Trophoblast cell (in vitro differentiated cells and primary cell): Measurements from ENCODE around the gene OOSP3.
"Not testable (repeated sequence)": the region's sequence is repeated elsewhere in the genome, so short reads cannot be mapped to it uniquely, and the experiment has no call there.

ENCODE experiments used
- DNase-seq, 2 donors: peaks; one replicate each; pipeline ENCODE4 v3.0.0-alpha.2; 2016
- H2AFZ ChIP-seq: 2 replicates; pipeline ENCODE4 v1.6.1; 2013; ENCODE audit warnings: low read length, moderate library complexity, mild to moderate bottlenecking; ENCODE audit not compliant: insufficient read depth, poor library complexity
- H2AK5ac ChIP-seq: 2 replicates; pipeline ENCODE4 v1.6.1; 2013; ENCODE audit warnings: mild to moderate bottlenecking, low read length
- H2BK120ac ChIP-seq: 2 replicates; pipeline ENCODE4 v1.6.1; 2013; ENCODE audit warnings: low read length, mild to moderate bottlenecking, moderate library complexity; ENCODE audit not compliant: insufficient read depth, poor library complexity
- H2BK12ac ChIP-seq: 2 replicates; pipeline ENCODE4 v1.6.1; 2013; ENCODE audit warnings: mild to moderate bottlenecking, low read length, moderate library complexity
- H2BK5ac ChIP-seq: 2 replicates; pipeline ENCODE4 v1.6.1; 2013; ENCODE audit warnings: low read length, low read depth, moderate library complexity, mild to moderate bottlenecking; ENCODE audit not compliant: poor library complexity
- H3K14ac ChIP-seq: 2 replicates; pipeline ENCODE4 v1.6.1; 2013; ENCODE audit warnings: mild to moderate bottlenecking, low read length
- H3K18ac ChIP-seq: 2 replicates; pipeline ENCODE4 v1.6.1; 2013; ENCODE audit warnings: mild to moderate bottlenecking, low read length
- H3K23ac ChIP-seq: 2 replicates; pipeline ENCODE4 v1.6.1; 2013; ENCODE audit warnings: low read length
- H3K27ac ChIP-seq: 2 replicates; pipeline ENCODE4 v1.5.1; 2013; ENCODE audit warnings: low read depth, mild to moderate bottlenecking, inconsistent platforms, low read length, moderate library complexity
- H3K27me3 ChIP-seq: 2 replicates; pipeline ENCODE4 v1.6.1; 2013; ENCODE audit warnings: inconsistent platforms, mild to moderate bottlenecking, low read length, moderate library complexity; ENCODE audit not compliant: insufficient read depth
- H3K36me3 ChIP-seq, 2 experiments: 1 replicate in 1 of 2; 2 replicates in 1 of 2; pipeline ENCODE4 v1.6.1; 2013; ENCODE audit warnings: low read length in 2 of 2, mild to moderate bottlenecking in 2 of 2, moderate library complexity in 1 of 2; ENCODE audit not compliant: insufficient read depth in 2 of 2, control insufficient read depth in 1 of 2
- H3K4ac ChIP-seq: 2 replicates; pipeline ENCODE4 v1.6.1; 2013; ENCODE audit warnings: low read depth, mild to moderate bottlenecking, low read length, moderate library complexity
- H3K4me1 ChIP-seq, 2 experiments: 1 replicate in 1 of 2; 2 replicates in 1 of 2; pipeline ENCODE4 v1.6.1; 2013; ENCODE audit warnings: low read length in 2 of 2, mild to moderate bottlenecking in 2 of 2, moderate library complexity in 1 of 2; ENCODE audit not compliant: insufficient read depth in 2 of 2, control insufficient read depth in 1 of 2
- H3K4me2 ChIP-seq: 2 replicates; pipeline ENCODE4 v1.6.1; 2013; ENCODE audit warnings: inconsistent platforms, mild to moderate bottlenecking, low read length, moderate library complexity
- H3K4me3 ChIP-seq: 2 replicates; pipeline ENCODE4 v1.5.1; 2013; ENCODE audit warnings: mild to moderate bottlenecking, low read depth, low read length, inconsistent platforms
- H3K79me1 ChIP-seq: one replicate; pipeline ENCODE4 v1.6.1; 2013; ENCODE audit warnings: low read length
- H3K79me2 ChIP-seq: 2 replicates; pipeline ENCODE4 v1.6.1; 2013; ENCODE audit warnings: low read length, mild to moderate bottlenecking; ENCODE audit not compliant: control insufficient read depth, insufficient read depth, poor library complexity
- H3K9ac ChIP-seq: 2 replicates; pipeline ENCODE4 v1.6.1; 2013; ENCODE audit warnings: mild to moderate bottlenecking, low read length
- H3K9me3 ChIP-seq: 2 replicates; pipeline ENCODE4 v1.6.1; 2013; ENCODE audit warnings: low read depth, mild to moderate bottlenecking, control low read depth, inconsistent platforms, low read length; ENCODE audit not compliant: insufficient read depth
- H4K12ac ChIP-seq: 2 replicates; pipeline ENCODE4 v1.6.1; 2013; ENCODE audit warnings: low read depth, mild to moderate bottlenecking, low read length, moderate library complexity
- H4K8ac ChIP-seq: 2 replicates; pipeline ENCODE4 v1.6.1; 2013; ENCODE audit warnings: low read depth, mild to moderate bottlenecking, low read length, moderate library complexity
- H4K91ac ChIP-seq: one replicate; pipeline ENCODE4 v1.6.1; 2013; ENCODE audit warnings: low read depth, mild to moderate bottlenecking, low read length, moderate library complexity
- WGBS: extraction: QIAGEN DNeasy Blood & Tissue Kit; methylation state at CpG from one replicate; pipeline ENCODE4 v1.1.7; 2013; ENCODE audit warnings: missing lambda C conversion rate; ENCODE audit not compliant: insufficient read length, insufficient coverage; ENCODE audit errors: extremely low coverage; 5-methylcytosine and 5-hydroxymethylcytosine counted together

Gene OOSP3

DNA sequence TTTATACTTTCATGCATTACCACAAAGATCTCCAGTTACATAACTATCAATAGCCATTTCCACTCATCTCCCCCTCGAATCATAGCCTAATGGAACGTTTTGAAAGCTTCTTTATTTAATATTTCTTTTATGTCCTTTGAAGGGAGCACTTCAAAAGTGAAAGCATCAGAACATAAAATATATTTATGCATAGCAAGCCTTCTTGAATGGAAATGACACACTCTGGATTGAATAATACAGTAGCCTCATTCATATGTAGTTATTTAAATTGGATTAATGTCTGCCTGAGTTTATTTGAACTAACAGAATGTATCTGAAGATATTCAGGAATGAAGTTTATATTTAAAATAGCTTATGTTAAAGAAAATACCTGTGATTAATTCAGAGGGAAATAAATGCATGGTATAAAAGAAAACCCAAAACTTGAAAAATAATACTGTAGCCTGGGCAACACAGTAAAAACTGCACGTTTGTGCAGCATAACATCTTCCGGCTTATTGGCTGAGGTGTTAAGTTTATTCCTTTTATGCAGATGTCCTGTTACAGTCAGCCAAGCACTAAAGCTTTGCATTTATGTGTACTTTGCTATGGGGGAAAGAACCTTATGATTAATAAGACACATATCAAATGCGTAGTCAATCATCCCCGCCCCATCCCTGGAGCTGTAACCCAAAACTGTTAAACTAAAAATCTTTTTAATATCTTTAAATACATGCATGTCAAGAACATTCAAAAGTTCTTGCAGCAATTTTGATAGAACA lies 22.0 kb downstream of the OOSP3 start:
- Histone ChIP-seq H3K14ac (no peak overlapping the region), H2BK12ac (no peak overlapping the region), H3K4ac (no peak overlapping the region), H4K12ac (no peak overlapping the region), H3K4me2 (no peak overlapping the region), H3K4me3 (no peak overlapping the region), H3K18ac (no peak overlapping the region), H3K79me1 (no peaks in the 10 kb centered on the region), H4K91ac (no peak overlapping the region), H2BK5ac (no peak overlapping the region), H2AFZ (no peak overlapping the region), H3K23ac (no peak overlapping the region), H4K8ac (no peak overlapping the region), H3K9me3 (no peaks in the 10 kb centered on the region), H2BK120ac (no peak overlapping the region), H3K27ac (no peak overlapping the region), H2AK5ac (no peak overlapping the region), H3K9ac (no peak overlapping the region), H3K27me3 (no peaks in the 10 kb centered on the region), H3K79me2 (no peaks in the 10 kb centered on the region), H3K4me1 (no peaks in the 10 kb centered on the region), H3K36me3 (no peaks in the 10 kb centered on the region)
- no peak for DNase-seq
- no CpG with 5 or more reads among the region's 6 CpGs for WGBS

DNA sequence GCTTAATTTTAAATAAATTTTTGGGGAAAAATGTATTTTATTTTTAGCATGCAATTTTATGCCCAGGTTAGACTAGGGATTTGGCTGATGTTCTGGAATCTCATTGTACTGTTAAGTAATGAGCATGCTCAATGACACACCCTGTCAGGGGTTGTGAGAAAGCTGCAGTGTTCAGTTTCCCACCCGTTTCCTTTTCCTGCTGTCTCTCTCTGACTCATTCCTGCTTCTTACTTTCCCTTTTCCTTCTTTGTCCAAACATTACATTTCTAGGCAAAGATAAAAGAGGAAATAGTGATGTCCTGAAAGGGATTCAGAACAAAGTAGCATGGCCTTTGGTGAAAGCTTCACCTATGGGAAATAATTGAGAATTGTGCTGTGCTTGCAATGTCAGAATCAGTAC lies 22.7 kb downstream of the OOSP3 start:
- H3K36me3 ChIP-seq, result no peaks in the 10 kb centered on the region
- H3K14ac ChIP-seq, result no peak overlapping the region
- H3K4me3 ChIP-seq, result no peak overlapping the region
- H2BK5ac ChIP-seq, result no peak overlapping the region
- H3K9me3 ChIP-seq, result no peaks in the 10 kb centered on the region
- H4K12ac ChIP-seq, result no peak overlapping the region
- no peak overlapping the region for H3K23ac ChIP-seq
- no peaks in the 10 kb centered on the region for H3K79me1 ChIP-seq
- no peak overlapping the region for H4K8ac ChIP-seq
- no peak overlapping the region for H4K91ac ChIP-seq
- H2BK120ac ChIP-seq, result no peak overlapping the region
- H3K4ac ChIP-seq, result no peak overlapping the region
- no peak overlapping the region for H2AK5ac ChIP-seq
- no peak overlapping the region for H2AFZ ChIP-seq
- no peak overlapping the region for H3K4me2 ChIP-seq
- no peak overlapping the region for H3K27ac ChIP-seq
- H3K79me2 ChIP-seq, result no peaks in the 10 kb centered on the region
- no peaks in the 10 kb centered on the region for H3K4me1 ChIP-seq
- H3K18ac ChIP-seq, result no peak overlapping the region
- H3K9ac ChIP-seq, result no peak overlapping the region
- no CpG with 5 or more reads among the region's 1 CpG for WGBS
- DNase-seq, result no peak
- no peak overlapping the region for H2BK12ac ChIP-seq
- H3K27me3 ChIP-seq, result no peaks in the 10 kb centered on the region

DNA sequence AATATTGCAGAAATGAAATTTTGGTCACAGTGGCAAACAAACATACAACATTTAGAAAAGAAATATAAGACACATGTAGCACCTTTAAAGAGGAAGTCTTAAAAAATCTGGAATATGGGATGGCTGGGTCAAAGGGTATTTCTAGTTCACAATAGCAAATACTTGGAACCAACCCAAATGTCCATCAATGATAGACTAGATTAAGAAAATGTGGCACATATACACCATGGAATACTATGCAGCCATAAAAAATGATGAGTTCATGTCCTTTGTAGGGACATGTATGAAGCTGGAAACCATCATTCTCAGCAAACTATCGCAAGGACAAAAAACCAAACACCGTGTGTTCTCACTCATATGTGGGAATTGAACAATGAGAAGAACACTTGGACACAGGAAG lies 25.0 kb downstream of the OOSP3 start:
- H3K4ac ChIP-seq, H4K91ac ChIP-seq, H2AK5ac ChIP-seq, H3K14ac ChIP-seq, H2BK120ac ChIP-seq, DNase-seq, H4K12ac ChIP-seq, H3K36me3 ChIP-seq, H3K9ac ChIP-seq, H3K4me2 ChIP-seq, H4K8ac ChIP-seq, H2BK12ac ChIP-seq, H3K9me3 ChIP-seq, H3K18ac ChIP-seq, H3K4me3 ChIP-seq, H3K4me1 ChIP-seq, H3K27me3 ChIP-seq, H2BK5ac ChIP-seq, H3K23ac ChIP-seq, H2AFZ ChIP-seq, H3K79me1 ChIP-seq, H3K79me2 ChIP-seq, H3K27ac ChIP-seq: not testable (repeated sequence)
- WGBS, result no CpG with 5 or more reads among the region's 2 CpGs

DNA sequence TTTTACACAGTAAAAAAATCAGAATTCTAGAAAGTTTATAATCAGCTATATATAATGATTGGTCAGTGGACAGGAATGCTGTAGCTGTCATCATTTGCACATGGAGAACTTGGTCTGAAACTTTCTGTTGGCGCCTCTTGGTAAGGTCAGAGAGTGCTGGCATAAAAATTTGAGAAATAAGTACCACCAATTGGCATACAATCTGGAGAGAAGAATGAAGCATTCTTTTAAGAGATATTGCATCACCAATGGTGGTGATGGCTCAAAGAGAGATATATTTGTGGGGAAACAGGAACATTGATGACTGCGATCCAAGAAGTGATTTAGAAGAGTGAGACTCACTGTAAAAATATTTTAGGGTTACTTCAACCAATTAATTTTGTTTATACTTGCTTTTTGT lies 39.9 kb downstream of the OOSP3 start:
- Histone ChIP-seq H3K4ac (no peak overlapping the region), H2BK12ac (no peak overlapping the region), H2BK5ac (no peak overlapping the region), H3K79me2 (no peaks in the 10 kb centered on the region), H3K79me1 (no peaks in the 10 kb centered on the region), H4K12ac (no peak overlapping the region), H3K4me3 (no peak overlapping the region), H3K36me3 (peaks cover 0 to 3% of the 10 kb centered on the region in 2 experiments), H3K27ac (no peak overlapping the region), H3K18ac (no peak overlapping the region), H4K91ac (no peak overlapping the region), H3K14ac (no peak overlapping the region), H3K4me1 (no peaks in the 10 kb centered on the region), H2AFZ (no peak overlapping the region), H3K23ac (no peak overlapping the region), H3K4me2 (no peak overlapping the region), H3K9me3 (peaks cover 2% of the 10 kb centered on the region), H3K27me3 (no peaks in the 10 kb centered on the region), H3K9ac (no peak overlapping the region), H2AK5ac (no peak overlapping the region), H4K8ac (no peak overlapping the region), H2BK120ac (no peak overlapping the region)
- no CpG with 5 or more reads among the region's 2 CpGs for WGBS
- DNase-seq, result no peak
